ENCODE measurements around the gene ABLIM3. TPM values are rescaled to one million over a fixed set of nuclear protein-coding genes. Genes with fewer than 3 reads are reported as not detected.
A peak's percentile ranks its signal among the peaks of the same experiment; 100 is the strongest.

The ABLIM3 gene
- polyA plus RNA-seq, 1 of the 3 experiments (the other 2 are of a cell fraction), result 5.9 TPM

- WGBS (ENCODE audit: low lambda C conversion rate), result 42% methylated on average over 2 of the region's 2 CpGs
- no peak for DNase-seq
Measured at GRCh38 chr5:149113669-149114068, 27.6 kb upstream of the ABLIM3 start.

GRCh38 chr5:149114403-149115312 lies 26.6 kb upstream of the ABLIM3 start:
- H3K9ac ChIP-seq, result no peak overlapping the region
- no peaks in the 10 kb centered on the region for H3K9me3 ChIP-seq
- CTCF ChIA-PET, result interaction anchor here (0.5 to 9.2 kb wide), 86 partner anchors 10 to 1178 kb away, joined by 3 to 233 read pairs (median 4); no protein-coding TSS in a partner anchor
- H3K4me1 ChIP-seq (ENCODE audit: control insufficient read depth in 1 of 2, insufficient read depth in 2 of 2, low read depth in 1 of 2, low read length in 1 of 2), result peaks cover 0 to 8% of the 10 kb centered on the region in 2 experiments; a peak in 1 of 4 replicates
- H3K27me3 ChIP-seq (ENCODE audit: insufficient read depth), result no peaks in the 10 kb centered on the region
- 0 out of 4 replicates have a peak overlapping the region, but pooled peaks of 1 of the 2 experiments have one; percentile 2 for H3K27ac ChIP-seq (ENCODE audit: low read depth in 2 of 2, low read length in 1 of 2)
- H3K4me3 ChIP-seq (ENCODE audit: low read depth in 2 of 2, low read length in 1 of 2), result peak overlapping the region in 1 of 2 experiments; percentile 8; a peak in 1 of 4 replicates
- POLR2A ChIA-PET, result no interaction called here
- H3K36me3 ChIP-seq (replicated peaks in 1 of 2; ENCODE audit: control insufficient read depth in 1 of 2, insufficient read depth in 2 of 2, low read length in 1 of 2), result no peaks in the 10 kb centered on the region
- DNase-seq, result peak; percentile 54
- 41% methylated on average over 7 of the region's 7 CpGs for WGBS (ENCODE audit: low lambda C conversion rate)
- H3K79me2 ChIP-seq (ENCODE audit: insufficient read depth), result no peaks in the 10 kb centered on the region
- no peak for TF ChIP-seq RCOR1 (IDR thresholded peaks at IDR 0.05; ENCODE audit: low read length)
- peak; percentile 85 for TF ChIP-seq CTCF (IDR thresholded peaks at IDR 0.05)
- TF ChIP-seq SMC3 (IDR thresholded peaks at IDR 0.05; ENCODE audit: low read depth, low read length), result peak; percentile 82
- TF ChIP-seq RAD21 (IDR thresholded peaks at IDR 0.05; ENCODE audit: low read length), result peak; percentile 95
- H3K4me2 ChIP-seq, result no peak overlapping the region
- H4K20me1 ChIP-seq (ENCODE audit: insufficient read depth), result no peaks in the 10 kb centered on the region
- H3K9me2 ChIP-seq, result no peaks in the 10 kb centered on the region
- H2AFZ ChIP-seq (ENCODE audit: low read depth), result peak overlapping the region; percentile 36
- peaks cover 4% of the 10 kb centered on the region for H3F3A ChIP-seq (replicated peaks; ENCODE audit: insufficient read depth)

More at GRCh38 chr5:149113669-149114068, 27.6 kb upstream of the ABLIM3 start:
- Histone ChIP-seq H3K9me3 (no peaks in the 10 kb centered on the region), H3K27me3 (ENCODE audit: insufficient read depth) (no peaks in the 10 kb centered on the region), H4K20me1 (ENCODE audit: insufficient read depth) (no peaks in the 10 kb centered on the region), H3K36me3 (replicated peaks in 1 of 2; ENCODE audit: control insufficient read depth in 1 of 2, insufficient read depth in 2 of 2, low read length in 1 of 2) (no peaks in the 10 kb centered on the region), H3K4me3 (ENCODE audit: low read depth in 2 of 2, low read length in 1 of 2) (no peak overlapping the region), H2AFZ (ENCODE audit: low read depth) (no peak overlapping the region), H3K79me2 (ENCODE audit: insufficient read depth) (no peaks in the 10 kb centered on the region), H3K4me2 (no peak overlapping the region), H3K9me2 (no peaks in the 10 kb centered on the region), H3K27ac (ENCODE audit: low read depth in 2 of 2, low read length in 1 of 2) (no peak overlapping the region), H3K9ac (no peak overlapping the region), H3K4me1 (ENCODE audit: control insufficient read depth in 1 of 2, insufficient read depth in 2 of 2, low read depth in 1 of 2, low read length in 1 of 2) (peaks cover 0 to 8% of the 10 kb centered on the region in 2 experiments; a peak in 1 of 4 replicates), H3F3A (replicated peaks; ENCODE audit: insufficient read depth) (peaks cover 4% of the 10 kb centered on the region)
- POLR2A ChIA-PET, result no interaction called here
- peak; percentile 47 for TF ChIP-seq PBX3 (IDR thresholded peaks at IDR 0.05)
- TF ChIP-seq EP300 (IDR thresholded peaks at IDR 0.05; ENCODE audit: borderline replicate concordance in 1 of 2, low read depth in 1 of 2, low read length in 1 of 2), result 0 out of 4 replicates have a peak, but pooled peaks of 1 of the 2 experiments have one; percentile 16
- peak; percentile 52; the same call in 1 of the 2 replicates for TF ChIP-seq JUND (IDR thresholded peaks at IDR 0.05)
- no peak for TF ChIP-seq TAF1 (IDR thresholded peaks at IDR 0.05; ENCODE audit: borderline replicate concordance, low read depth, low read length)
- TF ChIP-seq NFIC (IDR thresholded peaks at IDR 0.05; ENCODE audit: borderline replicate concordance), result no peak
- 0 out of 2 replicates have a peak, but pooled peaks have one; percentile 15 for TF ChIP-seq RXRA (IDR thresholded peaks at IDR 0.05; ENCODE audit: borderline replicate concordance, low read depth)
- TF ChIP-seq NRF1 (IDR thresholded peaks at IDR 0.05; ENCODE audit: low read depth, low read length), result no peak
- no peak for TF ChIP-seq SIN3A (IDR thresholded peaks at IDR 0.05; ENCODE audit: borderline replicate concordance, low read depth, low read length)
- TF ChIP-seq TCF12 (IDR thresholded peaks at IDR 0.05), result peak; percentile 72
- no peak for TF ChIP-seq IRF3 (IDR thresholded peaks at IDR 0.05; ENCODE audit: low read depth, low read length)
- no peak for TF ChIP-seq MAX (IDR thresholded peaks at IDR 0.05; ENCODE audit: low read depth)
- peak; percentile 66; the same call in 1 of the 2 replicates for TF ChIP-seq FOSL2 (IDR thresholded peaks at IDR 0.05; ENCODE audit: borderline replicate concordance, low read depth)
- CTCF ChIA-PET, result interaction anchor here (0.8 to 9.2 kb wide), 13 partner anchors 9 to 386 kb away, joined by 3 to 233 read pairs (median 12); no protein-coding TSS in a partner anchor
